ENCODE data around the gene RAD51B. TPM values are rescaled to one million over a fixed set of nuclear protein-coding genes. Genes with fewer than 3 reads are reported as not detected.

Gene RAD51B
- polyA plus RNA-seq, 1 donor (not counting 4 experiments of a cell fraction or from before 2014, with no cell fraction given) = 13.3 TPM

DNA sequence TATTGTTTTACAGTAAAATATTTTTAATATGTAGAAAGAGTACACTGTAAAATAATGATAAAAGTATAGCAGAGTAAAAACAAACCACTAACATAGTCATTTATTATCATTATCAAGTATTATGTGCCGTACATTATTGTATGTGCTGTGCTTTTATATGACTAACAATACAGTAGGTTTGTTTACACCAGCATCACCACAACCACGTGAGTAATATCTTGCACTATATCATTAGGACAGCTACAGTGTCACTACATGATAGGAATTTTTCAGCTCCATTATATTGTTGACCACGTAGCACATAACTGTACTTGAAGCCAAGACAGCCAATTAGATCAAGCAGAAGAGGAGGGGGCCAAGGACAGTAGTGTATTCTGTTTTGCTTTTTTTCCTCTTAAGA lies 415.4 kb downstream of the RAD51B start:
- H3K36me3 ChIP-seq (ENCODE audit: control insufficient read depth in 2 of 2, extremely low read depth in 1 of 2, insufficient read depth in 2 of 2, low read length in 2 of 2) = no peaks in the 10 kb centered on the region
- no peak overlapping the region for H3K4me2 ChIP-seq (ENCODE audit: control insufficient read depth, extremely low read depth, insufficient read depth, low read depth, low read length)
- FAIRE-seq = no peak
- TF ChIP-seq EZH2 (IDR thresholded peaks at IDR 0.05; ENCODE audit: low read length) = no peak
- TF ChIP-seq, protein P1, sequence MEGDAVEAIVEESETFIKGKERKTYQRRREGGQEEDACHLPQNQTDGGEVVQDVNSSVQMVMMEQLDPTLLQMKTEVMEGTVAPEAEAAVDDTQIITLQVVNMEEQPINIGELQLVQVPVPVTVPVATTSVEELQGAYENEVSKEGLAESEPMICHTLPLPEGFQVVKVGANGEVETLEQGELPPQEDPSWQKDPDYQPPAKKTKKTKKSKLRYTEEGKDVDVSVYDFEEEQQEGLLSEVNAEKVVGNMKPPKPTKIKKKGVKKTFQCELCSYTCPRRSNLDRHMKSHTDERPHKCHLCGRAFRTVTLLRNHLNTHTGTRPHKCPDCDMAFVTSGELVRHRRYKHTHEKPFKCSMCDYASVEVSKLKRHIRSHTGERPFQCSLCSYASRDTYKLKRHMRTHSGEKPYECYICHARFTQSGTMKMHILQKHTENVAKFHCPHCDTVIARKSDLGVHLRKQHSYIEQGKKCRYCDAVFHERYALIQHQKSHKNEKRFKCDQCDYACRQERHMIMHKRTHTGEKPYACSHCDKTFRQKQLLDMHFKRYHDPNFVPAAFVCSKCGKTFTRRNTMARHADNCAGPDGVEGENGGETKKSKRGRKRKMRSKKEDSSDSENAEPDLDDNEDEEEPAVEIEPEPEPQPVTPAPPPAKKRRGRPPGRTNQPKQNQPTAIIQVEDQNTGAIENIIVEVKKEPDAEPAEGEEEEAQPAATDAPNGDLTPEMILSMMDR (optimal IDR thresholded peaks at IDR 0.05 in 1 of 3, IDR thresholded peaks at IDR 0.05 in 1 of 3, conservative IDR thresholded peaks at IDR 0.05 in 1 of 3; ENCODE audit: extremely low read depth in 1 of 3, insufficient read depth in 2 of 3, low read length in 3 of 3) = no peak
- H2AFZ ChIP-seq (ENCODE audit: control insufficient read depth, low read length) = no peak overlapping the region
- H3K27me3 ChIP-seq (ENCODE audit: control insufficient read depth, extremely low read depth, insufficient read depth, low read length) = no peaks in the 10 kb centered on the region
- no peaks in the 10 kb centered on the region for H3K79me2 ChIP-seq (ENCODE audit: control insufficient read depth, insufficient read depth, low read length)
- no peak for DNase-seq (ENCODE audit: low read depth, low spot score)
- no peak overlapping the region for H3K27ac ChIP-seq (ENCODE audit: control insufficient read depth, insufficient read depth, low read length)
- H3K4me1 ChIP-seq (ENCODE audit: control insufficient read depth, extremely low read depth, insufficient read depth, low read length) = peaks cover 38% of the 10 kb centered on the region
- H3K9me3 ChIP-seq (ENCODE audit: control insufficient read depth, low read depth, low read length) = no peaks in the 10 kb centered on the region
- H3K9ac ChIP-seq (ENCODE audit: control insufficient read depth, extremely low read depth, insufficient read depth, low read length) = no peak overlapping the region
- H4K20me1 ChIP-seq (ENCODE audit: control insufficient read depth, extremely low read depth, insufficient read depth, low read length) = no peaks in the 10 kb centered on the region
- dilution Hi-C loops (cut with MboI; ENCODE audit: extremely low pct_ligation_motif_present, low sequenced_read_pairs) = no loop called here
- H3K9me1 ChIP-seq (ENCODE audit: control insufficient read depth, extremely low read depth, insufficient read depth, low read length) = no peaks in the 10 kb centered on the region
- H3K4me3 ChIP-seq (ENCODE audit: control insufficient read depth in 2 of 3, extremely low read depth in 1 of 3, insufficient read depth in 2 of 3, low read depth in 1 of 3, low read length in 3 of 3) = no peak overlapping the region

DNA sequence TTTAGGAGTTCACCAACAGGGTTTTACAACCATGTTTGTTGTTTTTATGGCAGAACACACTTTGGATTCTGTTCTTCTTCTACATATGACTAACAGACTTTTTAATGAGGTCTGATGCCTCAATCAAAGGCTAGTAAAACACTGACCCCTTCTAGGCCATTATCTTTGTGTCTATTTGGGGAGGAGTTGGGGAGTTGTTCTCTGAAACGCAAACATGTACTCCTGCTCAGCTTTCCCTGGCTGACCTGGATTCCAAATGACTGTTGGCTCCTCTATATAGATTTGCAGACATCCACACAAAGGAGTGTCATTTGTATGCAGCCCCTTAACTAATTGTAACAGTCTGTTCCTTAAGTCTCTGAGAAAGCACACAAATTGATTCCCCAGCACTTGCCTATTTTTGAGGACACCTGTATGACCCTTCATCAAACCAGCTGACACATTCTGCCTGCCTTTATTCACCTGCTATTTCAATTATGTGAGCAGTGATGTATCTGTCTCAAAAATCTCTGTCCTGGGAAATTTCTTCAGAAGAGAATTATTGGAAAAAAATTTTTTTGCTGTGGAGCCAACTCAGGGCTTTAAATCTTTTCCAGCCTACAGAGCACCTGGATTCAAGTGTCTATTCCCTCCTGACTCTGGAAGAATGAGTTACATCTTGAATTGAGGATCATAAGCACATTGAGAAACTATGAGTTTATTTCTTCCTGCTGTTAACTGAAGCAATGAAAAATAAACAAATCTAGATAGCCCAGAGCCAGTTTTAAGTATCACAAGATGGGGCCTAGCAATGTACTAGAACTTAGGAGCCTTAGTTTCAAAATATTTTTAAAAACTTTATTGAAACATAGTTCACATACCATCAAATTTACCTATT lies 417.2 kb downstream of the RAD51B start:
- H3K4me1 ChIP-seq (ENCODE audit: control insufficient read depth, extremely low read depth, insufficient read depth, low read length) = peaks cover 26% of the 10 kb centered on the region
- H3K36me3 ChIP-seq (ENCODE audit: control insufficient read depth in 2 of 2, extremely low read depth in 1 of 2, insufficient read depth in 2 of 2, low read length in 2 of 2) = no peaks in the 10 kb centered on the region
- H2AFZ ChIP-seq (ENCODE audit: control insufficient read depth, low read length) = no peak overlapping the region
- H3K27me3 ChIP-seq (ENCODE audit: control insufficient read depth, extremely low read depth, insufficient read depth, low read length) = no peaks in the 10 kb centered on the region
- DNase-seq (ENCODE audit: low read depth, low spot score) (no peak), FAIRE-seq (no peak)
- H3K4me3 ChIP-seq (ENCODE audit: control insufficient read depth in 2 of 3, extremely low read depth in 1 of 3, insufficient read depth in 2 of 3, low read depth in 1 of 3, low read length in 3 of 3) = no peak overlapping the region
- no peaks in the 10 kb centered on the region for H3K79me2 ChIP-seq (ENCODE audit: control insufficient read depth, insufficient read depth, low read length)
- H3K9ac ChIP-seq (ENCODE audit: control insufficient read depth, extremely low read depth, insufficient read depth, low read length) = no peak overlapping the region
- H3K9me1 ChIP-seq (ENCODE audit: control insufficient read depth, extremely low read depth, insufficient read depth, low read length) = no peaks in the 10 kb centered on the region
- TF ChIP-seq EZH2 (IDR thresholded peaks at IDR 0.05; ENCODE audit: low read length) = no peak
- TF ChIP-seq, protein P1 (optimal IDR thresholded peaks at IDR 0.05 in 1 of 3, IDR thresholded peaks at IDR 0.05 in 1 of 3, conservative IDR thresholded peaks at IDR 0.05 in 1 of 3; ENCODE audit: extremely low read depth in 1 of 3, insufficient read depth in 2 of 3, low read length in 3 of 3) = no peak
- H3K27ac ChIP-seq (ENCODE audit: control insufficient read depth, insufficient read depth, low read length) = no peak overlapping the region
- H3K9me3 ChIP-seq (ENCODE audit: control insufficient read depth, low read depth, low read length) = no peaks in the 10 kb centered on the region
- no peaks in the 10 kb centered on the region for H4K20me1 ChIP-seq (ENCODE audit: control insufficient read depth, extremely low read depth, insufficient read depth, low read length)
- dilution Hi-C loops (cut with MboI; ENCODE audit: extremely low pct_ligation_motif_present, low sequenced_read_pairs) = no loop called here
- no peak overlapping the region for H3K4me2 ChIP-seq (ENCODE audit: control insufficient read depth, extremely low read depth, insufficient read depth, low read depth, low read length)

Data from keratinocyte (primary cell).